Measurements from ENCODE around the gene TMC8.

Gene TMC8

GRCh38 chr17:78122931-78123249 is 7.7 kb upstream of the TMC8 start:
- in situ Hi-C loops (cut with HindIII; ENCODE audit: low sequenced_read_pairs): no loop called here
- H3K4me3 ChIP-seq (ENCODE audit: low read depth, low read length): no peak overlapping the region
- TF ChIP-seq CTCF (IDR thresholded peaks at IDR 0.05; ENCODE audit: low read depth, low read length, missing control alignments): no peak
- no peak for DNase-seq (ENCODE audit: low read depth)

- TF ChIP-seq CTCF (IDR thresholded peaks at IDR 0.05; ENCODE audit: low read depth, low read length, missing control alignments): no peak
- no peak for DNase-seq (ENCODE audit: low read depth)
- H3K4me3 ChIP-seq (ENCODE audit: low read depth, low read length): no peak overlapping the region
- in situ Hi-C loops (cut with HindIII; ENCODE audit: low sequenced_read_pairs): no loop called here
These were observed 7.2 kb upstream of the TMC8 start for GRCh38 chr17:78123258-78123929.

- in situ Hi-C loops (cut with HindIII; ENCODE audit: low sequenced_read_pairs): no loop called here
- H3K4me3 ChIP-seq (ENCODE audit: low read depth, low read length): no peak overlapping the region
- no peak for TF ChIP-seq CTCF (IDR thresholded peaks at IDR 0.05; ENCODE audit: low read depth, low read length, missing control alignments)
- DNase-seq (ENCODE audit: low read depth): no peak
These were observed 6.3 kb upstream of the TMC8 start for GRCh38 chr17:78124081-78124835.

GRCh38 chr17:78124836-78125137 is 5.8 kb upstream of the TMC8 start:
- in situ Hi-C loops (cut with HindIII; ENCODE audit: low sequenced_read_pairs): no loop called here
- no peak overlapping the region for H3K4me3 ChIP-seq (ENCODE audit: low read depth, low read length)
- TF ChIP-seq CTCF (IDR thresholded peaks at IDR 0.05; ENCODE audit: low read depth, low read length, missing control alignments): no peak
- DNase-seq (ENCODE audit: low read depth): no peak

- in situ Hi-C loops (cut with HindIII; ENCODE audit: low sequenced_read_pairs): no loop called here
- no peak for TF ChIP-seq CTCF (IDR thresholded peaks at IDR 0.05; ENCODE audit: low read depth, low read length, missing control alignments)
- DNase-seq (ENCODE audit: low read depth): no peak
- H3K4me3 ChIP-seq (ENCODE audit: low read depth, low read length): no peak overlapping the region
These were observed 5.2 kb upstream of the TMC8 start for GRCh38 chr17:78125138-78125913.

GRCh38 chr17:78125976-78126894 is 4.3 kb upstream of the TMC8 start:
- in situ Hi-C loops (cut with HindIII; ENCODE audit: low sequenced_read_pairs): no loop called here
- no peak overlapping the region for H3K4me3 ChIP-seq (ENCODE audit: low read depth, low read length)
- no peak for DNase-seq (ENCODE audit: low read depth)
- no peak for TF ChIP-seq CTCF (IDR thresholded peaks at IDR 0.05; ENCODE audit: low read depth, low read length, missing control alignments)

Measured in astrocyte of the cerebellum (primary cell).